HUES48 (cell line): ENCODE data around the gene CDC20.
"Not testable (repeated sequence)": the region's sequence is repeated elsewhere in the genome, so short reads cannot be mapped to it uniquely, and the experiment has no call there.

Source experiments
- H3K27ac ChIP-seq: one replicate; pipeline ENCODE4 v1.7.0; 2013; ENCODE audit warnings: low read depth, low read length, inconsistent platforms
- H3K27me3 ChIP-seq: 2 replicates; pipeline ENCODE4 v1.6.1; 2013; ENCODE audit warnings: mild to moderate bottlenecking, low read length; ENCODE audit not compliant: control insufficient read depth, insufficient read depth
- H3K36me3 ChIP-seq: 2 replicates; pipeline ENCODE4 v1.6.1; 2013; ENCODE audit warnings: low read length; ENCODE audit not compliant: control insufficient read depth, insufficient read depth
- H3K4me1 ChIP-seq: 2 replicates; pipeline ENCODE4 v1.6.1; 2013; ENCODE audit warnings: mild to moderate bottlenecking, low read length; ENCODE audit not compliant: control insufficient read depth, insufficient read depth
- H3K4me3 ChIP-seq: 2 replicates; pipeline ENCODE4 v1.5.1; 2013; ENCODE audit warnings: mild to moderate bottlenecking, low read depth, low read length
- H3K9ac ChIP-seq: 2 replicates; pipeline ENCODE4 v1.6.1; 2013; ENCODE audit warnings: mild to moderate bottlenecking, low read depth, low read length, moderate library complexity
- H3K9me3 ChIP-seq: 2 replicates; pipeline ENCODE4 v1.6.1; 2013; ENCODE audit warnings: low read length; ENCODE audit not compliant: control insufficient read depth, insufficient read depth

The CDC20 gene

GRCh38 chr1:43369779-43370178, 11.0 kb downstream of the CDC20 start:
- H3K9me3 ChIP-seq, H3K4me3 ChIP-seq, H3K27ac ChIP-seq, H3K9ac ChIP-seq, H3K36me3 ChIP-seq, H3K27me3 ChIP-seq: not testable (repeated sequence)
- peaks cover 20% of the 10 kb centered on the region for H3K4me1 ChIP-seq

GRCh38 chr1:43370564-43370963, 11.8 kb downstream of the CDC20 start:
- Histone ChIP-seq H3K36me3 (no peaks in the 10 kb centered on the region), H3K4me1 (peaks cover 19% of the 10 kb centered on the region), H3K27ac (no peak overlapping the region)

GRCh38 chr1:43372172-43372571, 13.4 kb downstream of the CDC20 start:
- H3K4me1 ChIP-seq: peaks cover 7% of the 10 kb centered on the region; the same call in 1 of the 2 replicates
- no peaks in the 10 kb centered on the region for H3K27me3 ChIP-seq
- no peak overlapping the region for H3K27ac ChIP-seq
- no peak overlapping the region for H3K4me3 ChIP-seq
- no peak overlapping the region for H3K9ac ChIP-seq
- H3K9me3 ChIP-seq: no peaks in the 10 kb centered on the region
- H3K36me3 ChIP-seq: no peaks in the 10 kb centered on the region

More at GRCh38 chr1:43370564-43370963, 11.8 kb downstream of the CDC20 start:
- no peaks in the 10 kb centered on the region for H3K9me3 ChIP-seq
- no peaks in the 10 kb centered on the region for H3K27me3 ChIP-seq
- no peak overlapping the region for H3K4me3 ChIP-seq
- no peak overlapping the region for H3K9ac ChIP-seq

- Histone ChIP-seq H3K4me3 (no peak overlapping the region), H3K36me3 (no peaks in the 10 kb centered on the region), H3K27ac (no peak overlapping the region), H3K9me3 (no peaks in the 10 kb centered on the region), H3K27me3 (no peaks in the 10 kb centered on the region), H3K9ac (no peak overlapping the region), H3K4me1 (peaks cover 6% of the 10 kb centered on the region; the same call in 1 of the 2 replicates)
Observed at GRCh38 chr1:43373066-43373940, 14.5 kb downstream of the CDC20 start.

- no peaks in the 10 kb centered on the region for H3K9me3 ChIP-seq
- H3K27me3 ChIP-seq: no peaks in the 10 kb centered on the region
- H3K9ac ChIP-seq: no peak overlapping the region
- no peaks in the 10 kb centered on the region for H3K4me1 ChIP-seq
- H3K27ac ChIP-seq: no peak overlapping the region
- H3K4me3 ChIP-seq: no peak overlapping the region
- no peaks in the 10 kb centered on the region for H3K36me3 ChIP-seq
Observed at GRCh38 chr1:43376723-43377235, 18.0 kb downstream of the CDC20 start.

GRCh38 chr1:43377831-43378230, 19.1 kb downstream of the CDC20 start:
- H3K4me3 ChIP-seq: no peak overlapping the region
- no peak overlapping the region for H3K9ac ChIP-seq
- 0 out of 2 replicates have a peak, but pooled peaks cover 8% of the 10 kb centered on the region for H3K36me3 ChIP-seq
- H3K27ac ChIP-seq: no peak overlapping the region
- no peaks in the 10 kb centered on the region for H3K4me1 ChIP-seq
- no peaks in the 10 kb centered on the region for H3K27me3 ChIP-seq
- H3K9me3 ChIP-seq: no peaks in the 10 kb centered on the region

- H3K9me3 ChIP-seq: no peaks in the 10 kb centered on the region
- no peaks in the 10 kb centered on the region for H3K27me3 ChIP-seq
- no peak overlapping the region for H3K9ac ChIP-seq
- no peak overlapping the region for H3K4me3 ChIP-seq
- H3K27ac ChIP-seq: no peak overlapping the region
- H3K4me1 ChIP-seq: no peaks in the 10 kb centered on the region
- peaks cover 23% of the 10 kb centered on the region for H3K36me3 ChIP-seq
Observed at GRCh38 chr1:43379476-43379875, 20.7 kb downstream of the CDC20 start.

- H3K9me3 ChIP-seq: no peaks in the 10 kb centered on the region
- no peaks in the 10 kb centered on the region for H3K27me3 ChIP-seq
- H3K27ac ChIP-seq: no peak overlapping the region
- no peak overlapping the region for H3K9ac ChIP-seq
- no peak overlapping the region for H3K4me3 ChIP-seq
- H3K36me3 ChIP-seq: peaks cover 44% of the 10 kb centered on the region
- no peaks in the 10 kb centered on the region for H3K4me1 ChIP-seq
Observed at GRCh38 chr1:43381612-43382011, 22.8 kb downstream of the CDC20 start.

- Histone ChIP-seq H3K4me1 (no peaks in the 10 kb centered on the region), H3K9ac (no peak overlapping the region), H3K27me3 (no peaks in the 10 kb centered on the region), H3K9me3 (no peaks in the 10 kb centered on the region), H3K27ac (no peak overlapping the region), H3K36me3 (peaks cover 50% of the 10 kb centered on the region), H3K4me3 (no peak overlapping the region)
Observed at GRCh38 chr1:43382027-43382779, 23.4 kb downstream of the CDC20 start.

- H3K36me3 ChIP-seq: peaks cover 57% of the 10 kb centered on the region
- H3K9me3 ChIP-seq: no peaks in the 10 kb centered on the region
- H3K27ac ChIP-seq: no peak overlapping the region
- H3K27me3 ChIP-seq: no peaks in the 10 kb centered on the region
- H3K4me3 ChIP-seq: no peak overlapping the region
- no peaks in the 10 kb centered on the region for H3K4me1 ChIP-seq
- no peak overlapping the region for H3K9ac ChIP-seq
Observed at GRCh38 chr1:43383449-43383848, 24.7 kb downstream of the CDC20 start.

GRCh38 chr1:43386676-43387075, 27.9 kb downstream of the CDC20 start:
- H3K27me3 ChIP-seq: no peaks in the 10 kb centered on the region
- H3K27ac ChIP-seq: no peak overlapping the region
- peaks cover 9% of the 10 kb centered on the region for H3K4me1 ChIP-seq
- H3K9ac ChIP-seq: no peak overlapping the region
- H3K9me3 ChIP-seq: no peaks in the 10 kb centered on the region
- no peak overlapping the region for H3K4me3 ChIP-seq
- H3K36me3 ChIP-seq: peaks cover 57% of the 10 kb centered on the region
